Suppressor macrophage (primary cell): ENCODE measurements around the gene DAP3.
"Not testable (repeated sequence)": the region's sequence is repeated elsewhere in the genome, so short reads cannot be mapped to it uniquely, and the experiment has no call there.

Experiments
- DNase-seq, 4 experiments: peaks; one replicate each; pipeline ENCODE4 v3.0.0-alpha.2; 2020 to 2022
- total RNA-seq, 17 experiments: gene quantifications; one replicate each; lab custom pipeline; 2026; ENCODE audit warnings: mixed read lengths in 6 of 17, inconsistent platforms in 3 of 17; lab: John Stamatoyannopoulos, UW

Gene DAP3
- total RNA-seq = 44.2 to 86.7 (median 65.5) reads per million in 17 experiments

DNA sequence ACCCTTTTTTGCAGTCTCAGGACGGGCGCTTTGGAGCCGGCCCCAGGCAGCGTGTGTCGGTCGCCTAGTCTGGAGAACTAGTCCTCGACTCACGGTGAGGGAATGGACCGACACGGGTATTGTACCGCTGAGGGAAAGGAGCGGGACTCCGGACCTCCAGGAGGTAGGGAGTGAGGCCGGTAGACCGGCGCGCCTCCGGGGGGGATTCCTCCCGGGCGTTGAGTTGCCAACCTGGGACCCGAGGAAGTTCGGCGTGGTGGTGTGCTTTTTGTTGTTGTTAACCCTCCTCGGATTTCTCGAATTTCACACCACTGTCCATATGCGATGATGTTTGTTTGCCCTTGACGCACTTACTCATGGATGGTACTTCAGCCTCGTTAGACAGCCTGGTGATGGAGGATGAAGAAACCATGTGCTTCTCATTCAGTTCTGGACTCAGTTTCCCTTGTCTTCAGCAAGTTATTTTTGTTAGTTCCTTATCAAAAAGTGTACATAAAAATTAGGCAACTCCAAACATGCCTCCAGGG, at the start of gene DAP3:
TSS of gene DAP3 (plus strand) at position 11 of the 527 bp plus-strand sequence. CDS start 20,689 bp downstream, outside the sequence.
- peak in 2 of 4 experiments; percentile 90 to 92 for DNase-seq

DNA sequence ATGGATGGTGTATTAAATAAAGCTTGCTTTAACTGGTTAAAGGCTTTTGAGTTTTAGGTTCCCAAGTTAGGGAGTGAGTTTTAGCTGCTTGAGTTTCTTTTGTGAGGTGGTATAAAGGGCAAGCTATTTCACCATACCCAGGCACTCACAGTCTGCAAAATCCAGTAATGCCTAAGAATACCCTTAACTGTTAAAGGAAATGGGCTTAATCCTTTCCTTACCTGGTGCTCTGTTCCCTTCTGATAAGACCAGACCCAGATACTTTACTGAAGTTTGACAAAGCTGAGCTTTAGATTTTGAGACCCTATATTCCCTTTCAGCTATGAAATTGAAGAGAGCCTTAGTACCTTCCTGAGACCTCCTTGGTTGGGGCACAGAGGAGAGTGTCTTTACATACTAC, 48.5 kb upstream of the DAP3 start:
- no peak for DNase-seq

DNA sequence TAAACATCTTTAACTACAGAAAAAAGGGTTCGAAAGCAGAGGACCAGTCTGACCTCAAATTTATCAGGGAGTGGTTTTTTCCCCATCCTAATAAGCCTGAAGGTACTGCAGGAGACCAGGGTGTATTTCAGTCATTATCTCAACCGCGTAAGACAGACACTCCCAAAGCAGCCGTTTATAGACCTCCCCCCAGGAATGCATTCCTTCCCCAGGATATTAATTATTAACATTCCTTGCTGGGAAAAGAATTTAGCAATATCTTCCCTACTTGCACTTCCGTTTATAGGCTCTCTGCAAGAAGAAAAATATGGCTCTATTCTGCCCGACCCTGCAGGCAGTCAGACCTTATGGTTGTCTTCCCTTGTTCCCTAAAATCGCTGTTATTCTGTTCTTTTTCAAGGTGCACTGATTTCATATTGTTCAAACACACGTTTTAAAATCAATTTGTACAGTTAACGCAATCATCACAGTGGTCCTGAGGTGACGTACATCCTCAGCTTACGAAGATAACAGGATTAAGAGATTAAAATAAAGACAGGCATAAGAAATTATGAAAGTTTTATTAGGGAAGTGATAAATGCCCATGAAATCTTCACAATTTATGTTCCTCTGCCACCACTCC, 46.2 kb upstream of the DAP3 start:
- peak in 1 of 4 experiments; percentile 34 for DNase-seq

DNA sequence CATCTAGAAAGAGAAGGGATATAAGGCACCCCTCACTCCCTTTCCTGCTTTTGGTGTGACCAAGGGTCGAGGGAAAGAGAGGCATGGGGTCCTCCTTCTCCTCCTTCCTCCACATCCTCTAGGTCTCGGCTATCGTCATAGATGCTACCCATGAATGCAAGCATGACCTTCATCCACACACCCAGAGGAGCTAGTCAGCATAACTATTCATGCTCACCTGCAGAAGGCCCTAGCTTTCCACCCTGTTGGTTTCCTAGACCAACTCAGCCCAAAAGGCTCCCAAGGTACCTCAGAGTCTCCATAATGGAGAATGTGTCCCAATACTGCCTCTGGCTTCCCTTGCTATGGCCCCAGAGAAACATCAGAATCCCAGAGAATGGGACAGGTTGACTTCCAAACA, 45.7 kb upstream of the DAP3 start:
- no peak for DNase-seq

DNA sequence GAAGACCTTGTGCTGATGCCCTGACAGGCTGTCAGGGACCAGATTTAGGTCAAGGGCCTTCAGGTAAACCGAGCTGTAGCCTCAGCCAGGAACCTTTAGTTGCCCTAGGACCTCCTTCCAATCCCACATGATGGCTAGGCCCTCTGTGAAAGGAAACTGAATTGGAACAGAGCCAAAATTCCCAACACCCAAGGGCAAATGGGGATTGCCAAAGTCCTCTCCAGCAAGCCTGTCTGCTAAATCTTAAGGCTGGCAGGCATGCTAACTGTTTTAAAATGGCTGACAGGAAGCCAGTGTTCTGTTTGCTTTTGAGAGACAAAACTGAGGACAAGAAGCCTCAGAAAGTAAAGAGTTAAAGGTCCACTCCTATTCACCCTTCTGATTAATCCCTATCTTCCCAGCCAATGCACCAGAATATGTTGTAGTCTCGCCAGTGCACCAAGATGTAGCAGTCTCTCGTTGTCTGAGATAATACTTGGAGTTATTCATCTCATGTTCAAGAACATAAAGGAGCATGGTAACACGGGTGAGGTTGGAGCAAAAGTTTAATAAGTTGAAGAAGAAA, 43.8 kb upstream of the DAP3 start:
- no peak for DNase-seq

DNA sequence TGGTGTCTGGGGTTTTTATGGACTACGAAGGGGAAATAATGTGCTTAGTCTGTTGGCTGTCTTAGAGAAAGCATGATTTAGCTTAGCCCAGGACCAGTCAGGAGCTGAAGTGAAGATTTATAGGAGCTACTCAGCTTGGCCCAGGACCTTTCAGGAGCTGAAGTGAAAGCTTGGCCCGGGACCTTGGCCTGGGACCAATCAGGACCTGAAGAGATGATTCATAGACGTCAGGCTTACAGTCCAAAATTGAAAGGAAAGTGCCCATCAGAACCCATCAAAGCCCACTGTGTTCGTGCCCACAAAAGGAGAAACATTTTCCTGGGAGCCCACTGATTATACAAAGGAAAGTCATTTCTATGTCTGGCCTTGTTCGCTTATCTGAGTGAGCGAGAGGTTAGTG, 43.2 kb upstream of the DAP3 start:
- DNase-seq = no peak

DNA sequence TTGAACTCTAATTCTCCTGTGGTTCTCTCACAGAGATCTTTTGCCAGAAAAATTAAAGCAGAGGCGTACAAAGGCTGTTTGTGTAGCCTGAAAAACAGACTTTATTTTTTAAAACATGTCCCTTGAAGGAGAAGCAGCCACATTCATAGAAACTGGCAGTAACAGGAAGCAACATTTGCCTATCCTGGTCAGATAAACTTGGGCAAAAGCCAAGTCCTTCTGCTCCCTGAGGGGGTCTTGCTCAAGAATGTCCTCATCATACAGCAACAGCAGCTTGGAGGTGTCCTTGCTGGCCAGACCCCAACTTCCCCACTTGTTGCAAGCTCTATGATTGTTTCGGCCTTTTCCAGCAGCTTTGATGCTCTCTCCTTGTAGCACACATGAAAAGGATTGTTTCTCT, 42.6 kb upstream of the DAP3 start:
- DNase-seq = peak; percentile 56 to 80 (median 70)

DNA sequence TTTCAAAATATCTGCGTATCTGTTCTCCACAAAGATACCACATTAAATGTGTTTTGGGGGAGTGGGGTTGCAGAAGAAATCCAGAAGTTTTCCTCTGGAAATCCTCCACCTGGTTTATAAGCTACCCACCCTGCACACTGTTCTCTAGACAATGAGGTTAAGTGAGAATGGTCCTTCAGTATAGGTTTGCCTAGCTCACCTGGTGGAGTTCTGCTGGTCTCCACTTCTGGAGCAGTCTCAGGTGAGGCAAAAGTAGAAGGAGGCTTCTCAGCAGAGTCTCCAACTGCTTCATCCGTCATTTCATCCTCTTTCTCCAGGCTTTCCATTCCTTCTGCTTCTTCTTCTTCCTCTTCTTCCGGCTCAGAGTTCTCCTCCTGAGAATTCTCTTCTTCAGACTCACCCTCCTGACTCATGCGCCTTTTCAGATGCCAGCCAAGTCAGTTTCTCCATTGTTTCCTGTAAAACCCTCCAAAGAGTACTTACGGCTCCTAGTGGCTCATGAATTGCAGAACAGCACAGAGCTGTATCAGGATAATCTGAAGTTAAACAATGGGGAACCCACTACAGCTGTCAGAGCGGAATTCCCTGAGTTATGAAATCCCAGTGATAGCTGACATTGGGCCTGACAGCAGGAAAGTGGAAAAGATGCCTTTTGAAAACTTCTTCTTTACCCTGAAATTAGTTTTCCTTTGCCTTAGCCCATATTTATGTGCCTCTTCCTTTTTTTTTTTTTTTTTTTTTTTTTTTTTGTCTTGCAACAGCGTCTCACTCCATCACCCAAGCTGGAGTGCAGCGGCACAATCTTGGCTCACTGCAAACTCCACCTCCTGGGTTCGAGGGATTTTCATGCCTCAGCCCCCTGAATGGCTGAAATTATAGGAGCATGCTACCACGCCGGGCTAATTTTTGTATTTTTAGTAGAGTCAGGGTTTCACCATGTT, 40.4 kb upstream of the DAP3 start:
- peak; percentile 78 to 90 (median 83) for DNase-seq

DNA sequence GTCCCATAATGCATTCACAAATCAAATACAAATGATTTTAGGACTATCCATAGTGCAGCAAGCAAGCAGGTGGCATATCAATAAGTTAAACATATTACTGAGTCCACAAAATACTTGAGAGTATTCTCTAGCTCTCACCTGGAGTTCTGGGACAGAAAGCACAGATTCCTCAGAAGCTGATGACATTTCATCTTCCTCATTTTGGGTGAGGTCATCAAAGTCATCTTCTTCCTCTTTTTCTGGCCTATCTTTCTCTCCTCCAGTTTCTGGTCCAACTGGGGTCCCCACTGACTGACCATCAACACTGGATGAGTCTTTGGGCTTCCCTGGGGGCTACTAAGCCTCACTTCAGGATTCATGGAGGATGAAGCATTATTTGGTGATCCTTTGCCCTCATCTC, 39.2 kb upstream of the DAP3 start:
- peak; percentile 38 to 73 (median 60) for DNase-seq

DNA sequence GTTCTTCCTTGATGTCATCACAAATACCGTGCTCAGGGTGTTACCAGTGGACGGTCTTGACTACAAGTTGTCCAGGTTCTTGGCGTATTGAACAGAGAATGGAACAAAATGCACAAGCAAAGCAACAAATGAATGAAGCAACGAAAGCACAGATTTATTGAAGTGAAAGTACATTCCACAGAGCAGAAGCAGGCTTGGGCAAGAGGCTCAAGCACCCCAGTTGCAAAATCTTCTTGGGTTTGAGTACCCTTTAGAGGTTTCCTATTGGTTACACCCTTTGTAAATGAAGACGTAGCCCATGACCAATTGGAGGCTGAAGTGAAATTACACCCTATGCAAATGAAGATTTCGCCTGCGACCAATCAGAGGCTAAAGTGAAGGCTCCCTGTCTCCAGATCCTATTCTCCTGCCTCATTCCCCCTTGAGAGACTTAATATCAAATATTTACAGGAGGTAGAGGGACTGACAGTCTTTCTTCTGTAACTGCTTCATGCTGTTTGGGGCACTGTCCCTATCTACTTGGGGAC, 38.6 kb upstream of the DAP3 start:
- peak in 3 of 4 experiments; percentile 17 to 46 (median 25) for DNase-seq

DNA sequence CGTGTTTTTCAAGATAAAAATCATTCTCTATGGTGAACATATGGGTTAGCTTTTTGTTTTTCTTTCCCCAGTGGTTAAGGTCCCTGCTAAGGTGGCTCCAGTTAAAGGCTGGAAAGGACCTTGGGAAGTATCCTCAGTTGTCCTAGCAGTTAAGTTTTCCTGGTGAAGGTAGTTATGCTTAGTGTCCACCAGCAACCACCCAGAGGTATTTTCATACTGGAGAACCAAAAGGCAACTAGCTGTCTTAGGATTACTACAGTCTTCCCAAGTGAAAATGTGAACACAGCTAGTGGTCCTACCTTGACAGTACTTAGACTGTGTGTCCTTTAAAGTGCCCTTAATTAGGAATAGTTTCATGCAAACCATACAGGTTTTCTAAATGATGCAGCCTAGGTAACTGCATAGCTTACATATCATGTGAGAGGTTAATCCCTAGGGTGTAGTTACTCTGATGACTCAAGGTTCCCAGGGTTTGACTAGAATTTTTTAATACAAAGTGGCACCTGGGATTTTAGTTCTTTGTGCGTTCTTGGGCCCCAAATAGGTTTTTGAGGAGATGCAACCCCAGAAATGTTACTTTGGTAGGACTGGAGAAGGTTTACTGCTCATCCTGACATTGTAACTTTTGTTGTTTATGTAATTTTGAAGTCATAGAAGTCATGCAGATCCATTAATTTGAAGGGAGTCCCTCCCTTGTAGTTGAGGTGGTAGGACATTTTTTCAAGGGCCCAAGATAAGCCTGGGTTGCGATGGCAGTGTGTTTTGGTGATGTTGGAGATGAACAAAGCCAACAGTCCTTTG, 36.8 kb upstream of the DAP3 start:
- no peak for DNase-seq

DNA sequence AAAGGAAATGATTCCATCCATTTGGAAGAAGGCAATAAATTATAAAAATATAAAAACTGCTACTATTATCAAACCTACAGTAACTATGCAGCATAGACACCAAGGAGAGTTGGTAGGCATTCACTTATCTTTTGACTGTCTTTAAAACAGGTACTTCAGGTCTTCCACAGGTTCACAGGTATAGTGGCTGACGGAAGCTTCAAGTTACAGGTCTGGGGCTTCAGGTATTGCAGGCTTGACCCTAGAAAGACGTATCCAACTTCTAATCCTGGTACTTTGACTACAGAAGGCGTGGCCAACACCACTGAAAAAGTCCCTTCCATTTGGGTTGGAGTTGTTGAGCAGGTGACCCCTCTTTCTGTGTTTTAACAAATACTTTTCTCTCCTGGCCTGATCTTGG, 35.9 kb upstream of the DAP3 start:
- no peak for DNase-seq

DNA sequence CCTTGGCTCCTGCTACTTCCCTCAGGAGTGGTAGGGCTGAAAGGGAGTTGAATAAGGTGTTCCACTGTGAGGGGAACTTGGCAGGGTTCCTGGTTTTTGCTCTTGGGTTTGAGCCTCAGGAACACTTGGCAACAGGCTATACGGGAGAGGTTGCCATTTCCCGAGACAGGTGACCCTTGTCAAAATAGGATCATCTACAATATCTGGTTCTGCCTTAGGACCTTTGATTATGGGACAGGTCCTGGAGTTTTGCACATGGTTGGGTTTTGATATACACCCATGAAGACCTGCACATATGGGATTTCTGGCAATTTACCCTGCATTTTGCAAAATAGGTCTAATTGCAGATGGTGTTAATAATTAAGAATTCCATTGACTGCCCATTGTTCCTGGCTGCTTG, 31.4 kb upstream of the DAP3 start:
- DNase-seq = no peak

DNA sequence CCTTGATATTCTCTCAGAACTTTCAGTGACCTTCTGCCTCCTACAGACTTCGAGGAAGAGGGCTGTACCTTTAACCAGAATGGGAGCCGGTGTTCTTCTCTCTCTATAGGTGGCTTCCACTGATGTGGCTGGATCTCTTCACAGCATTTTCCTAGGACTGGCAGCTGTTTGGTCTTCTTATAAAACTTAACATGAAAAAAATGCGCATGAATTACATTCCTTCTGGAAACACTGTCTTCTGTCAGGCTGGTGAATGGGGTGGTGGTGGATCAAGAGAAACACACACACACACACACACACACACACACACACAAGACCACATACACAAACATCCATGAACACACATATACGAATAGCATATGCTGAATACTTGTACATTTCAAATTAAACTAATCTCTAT, 27.7 kb upstream of the DAP3 start:
- not testable (repeated sequence) for DNase-seq

DNA sequence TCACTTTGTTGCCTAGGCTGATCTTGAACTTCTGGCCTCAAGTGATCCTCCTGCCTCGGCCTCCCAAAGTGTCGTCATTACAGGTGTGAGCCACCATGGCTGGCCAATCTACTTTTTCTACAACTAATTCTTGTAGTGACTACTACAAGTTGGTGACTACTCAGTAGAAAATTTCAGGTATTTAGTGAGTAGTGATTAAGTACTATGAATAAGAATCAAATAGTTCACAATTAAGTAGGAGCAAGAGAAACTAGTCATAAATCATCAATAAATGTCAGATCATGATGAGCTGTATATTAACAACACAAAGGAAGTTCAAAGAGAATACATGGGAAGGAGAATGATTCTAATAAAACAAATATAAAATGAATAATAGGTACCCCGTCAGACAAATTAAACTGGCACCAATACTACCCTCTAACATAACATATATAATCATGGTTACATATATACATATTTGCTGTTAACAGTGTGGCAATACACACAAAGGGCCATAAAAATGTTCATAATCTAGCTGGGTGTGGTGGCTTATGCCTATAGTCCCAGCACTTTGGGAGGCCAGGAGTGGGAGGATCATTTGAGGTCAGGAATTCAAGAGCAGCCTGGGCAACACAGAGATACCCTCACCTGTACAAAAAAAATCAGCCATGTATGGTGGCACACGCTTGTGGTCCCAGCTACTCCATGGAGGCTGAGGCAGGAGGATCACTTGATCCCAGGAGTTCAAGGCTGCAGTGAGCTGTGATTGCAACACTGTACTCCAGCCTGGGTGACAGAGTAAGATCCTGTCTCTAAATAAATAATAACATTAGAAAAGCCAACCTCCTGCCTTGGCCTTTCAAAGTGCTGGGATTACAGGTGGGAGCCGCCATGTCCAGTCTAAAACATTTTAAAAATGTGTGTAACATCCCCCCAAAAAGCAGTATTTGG, 19.4 kb upstream of the DAP3 start:
- no peak for DNase-seq

DNA sequence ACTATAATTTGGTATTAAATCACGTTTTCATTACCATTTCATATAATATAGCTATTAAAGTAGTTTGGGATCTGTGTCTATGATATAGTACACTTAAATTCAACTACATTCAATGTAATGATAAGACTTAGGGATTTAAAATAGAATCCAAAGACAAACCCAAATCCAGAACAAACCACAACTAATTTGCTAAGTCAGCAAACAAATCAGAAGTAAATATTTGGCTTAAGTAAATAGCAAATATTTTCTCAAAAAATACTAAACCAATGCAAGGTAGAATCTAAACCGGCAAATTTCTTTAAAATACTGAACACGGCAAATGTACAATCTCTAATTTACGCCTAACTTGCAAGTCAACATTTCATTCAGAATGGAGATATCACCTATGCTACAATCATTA, 17.1 kb upstream of the DAP3 start:
- DNase-seq = no peak

DNA sequence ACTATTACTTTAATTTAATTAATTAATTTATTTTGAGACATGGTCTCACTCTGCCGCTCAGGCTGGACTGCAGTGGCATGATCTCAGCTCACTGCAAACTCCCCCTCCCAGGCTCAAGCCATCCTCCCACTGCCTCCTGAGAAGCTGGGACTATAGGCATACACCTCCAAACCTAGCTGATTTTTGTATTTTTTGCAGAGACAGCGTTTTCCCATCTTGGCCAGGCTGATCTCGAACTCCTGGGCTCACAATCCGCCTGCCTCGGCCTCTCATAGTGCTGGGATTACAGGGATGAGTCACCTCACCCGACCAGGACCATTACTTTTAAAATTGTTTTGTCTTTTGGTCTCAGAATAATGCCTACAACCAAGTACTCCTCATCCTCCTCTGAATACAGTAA, 15.9 kb upstream of the DAP3 start:
- no peak for DNase-seq

DNA sequence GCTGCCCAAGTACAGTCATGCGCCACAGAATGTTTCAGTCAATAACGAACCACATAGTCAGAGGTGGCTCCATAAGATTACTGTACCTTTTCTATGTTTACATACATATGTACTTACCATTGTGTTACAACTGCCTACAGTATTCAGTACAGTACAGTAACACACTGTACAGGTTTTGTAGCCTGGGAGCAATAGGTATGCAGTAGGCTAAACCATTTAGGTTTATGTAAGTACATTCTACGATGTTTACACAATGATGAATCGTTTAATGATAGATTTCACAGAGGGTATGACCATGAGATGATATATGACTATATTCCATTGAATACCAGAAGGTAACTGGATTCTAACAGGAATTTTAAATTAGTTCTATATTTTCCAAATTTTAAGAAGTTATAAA, 10.9 kb upstream of the DAP3 start:
- DNase-seq = no peak

DNA sequence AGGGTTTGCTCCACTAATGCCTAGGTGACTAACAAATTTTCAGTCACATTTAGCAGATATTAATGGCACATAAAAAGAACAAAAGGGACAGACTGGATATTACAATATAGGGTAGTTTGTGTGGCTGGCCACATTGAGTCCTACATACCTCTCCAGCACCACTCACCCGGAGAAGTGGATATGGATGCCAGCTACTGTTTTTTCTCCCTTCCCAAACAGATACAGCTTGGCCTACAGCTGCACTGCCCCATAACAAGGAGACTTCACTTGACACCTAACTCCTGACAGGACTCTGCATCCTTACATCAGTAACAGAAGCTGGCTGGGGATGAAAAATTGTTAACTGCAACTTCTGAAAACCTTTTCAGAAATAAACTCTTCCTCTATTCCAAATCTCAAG, 9.9 kb upstream of the DAP3 start:
- DNase-seq = not testable (repeated sequence)

DNA sequence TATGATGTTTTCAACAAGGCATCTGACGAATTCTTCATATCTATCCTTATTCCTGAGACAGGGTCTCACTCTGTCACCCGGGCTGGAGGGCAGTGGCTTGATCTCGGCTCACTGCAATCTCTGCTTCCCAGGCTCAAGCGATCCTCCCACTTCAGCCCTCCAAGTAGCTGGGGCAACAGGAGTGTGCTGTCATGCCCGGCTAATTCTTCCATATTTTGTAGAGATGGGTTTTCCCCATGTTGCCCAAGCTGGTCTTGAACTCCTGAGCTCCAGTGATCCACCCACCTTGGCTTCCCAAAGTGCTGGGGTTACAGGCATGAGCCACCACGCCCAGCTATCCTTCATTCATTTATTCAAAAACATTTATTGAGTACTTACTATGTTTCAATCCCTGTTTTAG, 8.4 kb upstream of the DAP3 start:
- DNase-seq = peak in 2 of 4 experiments; percentile 15 to 22

DNA sequence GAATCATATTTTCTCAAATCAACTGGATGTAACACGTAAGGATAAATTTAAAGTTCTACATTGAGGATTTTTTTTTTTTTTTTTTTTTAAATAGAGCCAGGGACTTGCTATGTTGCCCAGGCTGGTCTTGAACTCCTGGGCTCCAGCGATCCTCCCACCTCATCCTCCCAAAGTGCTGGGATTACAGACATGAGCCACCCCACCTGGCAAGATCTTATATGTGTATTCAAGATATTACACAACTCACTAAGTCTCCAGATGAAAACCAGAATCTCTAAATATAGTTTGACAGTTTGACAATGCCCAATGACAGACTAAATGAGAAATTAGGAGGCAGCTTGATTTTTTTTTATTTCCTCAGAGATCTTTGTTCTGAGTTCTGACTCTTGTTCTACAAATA, 7.1 kb upstream of the DAP3 start:
- DNase-seq = no peak
